DMS79 treated with DMSO at 0.1 percent for 48 hours (cell line): ENCODE measurements around the gene TRMT2A.

Experiments used
- DNase-seq: peaks from one replicate; lab custom pipeline; 2025; lab: John Stamatoyannopoulos, UW

Gene TRMT2A

DNA sequence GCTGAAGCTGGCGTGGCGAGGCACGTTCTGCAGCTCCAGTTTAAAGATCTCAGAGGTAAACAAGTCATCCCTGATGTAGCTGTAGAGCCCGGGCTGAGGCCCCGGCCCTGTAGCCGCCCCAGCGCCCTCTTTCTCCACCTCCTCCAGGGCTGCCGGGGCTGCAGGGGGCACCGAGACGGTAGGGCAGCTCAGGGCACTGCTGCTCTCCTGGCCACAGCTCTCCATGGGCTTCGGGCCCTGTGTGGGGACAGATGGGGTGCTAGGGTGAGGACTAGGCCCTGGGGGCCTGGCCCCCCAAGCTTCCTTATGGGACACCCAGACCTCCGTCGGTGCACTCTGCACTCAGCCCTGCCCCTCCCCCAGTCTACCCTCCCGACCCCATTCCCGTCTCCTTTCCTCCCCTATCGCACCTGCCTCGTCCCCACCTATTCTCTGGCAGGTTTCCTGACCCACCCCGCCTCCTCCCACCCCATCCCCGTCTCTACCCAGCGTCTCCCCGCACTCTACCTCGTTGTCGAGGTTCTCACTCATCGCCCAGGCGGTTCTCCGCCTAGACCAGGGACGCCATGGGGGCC lies 563 bp downstream of the TRMT2A start:
- DNase-seq, result no peak

DNA sequence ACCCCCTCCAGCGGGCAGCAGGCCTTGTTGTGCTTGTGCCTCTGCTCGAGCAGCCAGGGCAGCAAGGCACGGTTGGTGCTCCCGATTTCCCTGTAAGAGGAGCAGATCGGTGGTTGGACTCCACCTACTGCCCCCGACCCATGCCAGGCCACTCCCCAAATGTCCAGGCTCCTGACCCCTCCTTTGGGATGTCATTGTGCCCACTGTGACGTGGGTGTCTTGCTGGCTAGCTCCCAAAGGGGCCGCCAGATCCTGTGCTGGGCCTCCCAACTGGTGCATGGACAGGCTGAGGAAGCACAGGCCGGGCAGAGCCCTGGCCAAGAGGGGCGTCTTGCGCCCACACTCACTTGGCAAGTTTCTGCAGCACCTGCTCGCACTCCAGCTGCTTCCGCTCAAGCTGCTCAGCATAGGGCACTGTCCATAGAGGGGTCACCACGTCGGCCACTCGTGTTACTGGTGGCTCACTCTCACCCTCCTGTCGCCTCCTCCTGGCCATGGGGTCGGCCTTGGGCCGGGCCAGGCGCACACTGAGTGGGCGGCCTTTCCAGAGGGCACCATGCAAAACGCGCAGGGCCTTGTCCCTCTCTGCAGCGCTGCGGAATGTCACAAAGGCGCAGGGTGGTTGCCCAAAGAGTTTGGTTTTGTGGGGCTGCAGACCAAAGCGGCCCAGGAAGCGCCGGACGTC lies 1.2 kb downstream of the TRMT2A start, which contains the start of gene RANBP1:
Gene RANBP1, plus strand, starts transcription at position 414 of the 685 bp plus-strand sequence. Its CDS starts 81 bp downstream, at position 495.
- no peak for DNase-seq

DNA sequence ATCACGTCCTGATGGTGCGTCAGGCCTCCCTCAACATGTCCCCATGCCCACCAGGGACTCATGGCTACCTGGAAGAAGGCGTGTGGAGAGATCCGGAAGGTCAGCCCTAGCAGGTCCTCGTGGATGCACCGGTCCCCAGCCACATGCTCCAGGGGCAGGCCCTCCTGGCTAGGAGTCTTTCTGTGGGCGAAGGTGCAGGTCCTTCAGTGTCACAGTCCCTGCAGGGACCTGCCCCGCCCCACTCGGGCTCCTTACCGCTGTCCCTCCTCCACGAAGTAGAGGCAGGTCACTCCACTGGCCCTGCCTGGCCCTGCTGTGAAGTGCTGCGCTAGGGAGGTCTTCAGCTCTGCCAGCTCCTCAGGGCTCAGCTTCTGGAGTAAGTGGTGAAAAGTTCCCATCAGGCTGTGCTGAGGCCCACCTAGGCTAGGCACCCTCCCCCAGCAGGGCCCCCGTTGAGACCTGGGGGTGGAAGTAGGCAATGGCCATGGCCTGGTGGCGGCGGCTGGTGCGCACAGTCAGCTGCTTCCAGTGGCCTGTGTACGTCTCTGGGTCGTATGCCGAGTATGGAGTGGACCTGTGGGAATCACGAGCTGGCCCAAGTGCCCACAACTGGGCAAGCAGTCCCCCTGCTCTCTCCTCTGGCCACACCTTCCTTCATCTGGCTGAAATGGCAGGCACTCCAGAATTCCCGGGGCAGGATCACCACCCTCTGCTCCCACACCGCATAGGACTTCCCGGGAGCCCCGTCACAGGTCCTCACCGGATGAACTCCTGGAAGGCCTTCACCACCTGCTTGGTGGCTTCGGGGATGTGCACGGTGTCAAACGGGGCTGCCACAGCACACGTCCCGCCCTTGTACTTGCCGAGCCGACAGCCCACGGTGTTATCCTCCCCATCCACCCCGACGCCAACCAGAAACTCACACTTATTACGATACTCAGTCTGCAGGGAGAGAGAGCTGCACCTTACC lies 2.2 kb downstream of the TRMT2A start:
- DNase-seq, result no peak

DNA sequence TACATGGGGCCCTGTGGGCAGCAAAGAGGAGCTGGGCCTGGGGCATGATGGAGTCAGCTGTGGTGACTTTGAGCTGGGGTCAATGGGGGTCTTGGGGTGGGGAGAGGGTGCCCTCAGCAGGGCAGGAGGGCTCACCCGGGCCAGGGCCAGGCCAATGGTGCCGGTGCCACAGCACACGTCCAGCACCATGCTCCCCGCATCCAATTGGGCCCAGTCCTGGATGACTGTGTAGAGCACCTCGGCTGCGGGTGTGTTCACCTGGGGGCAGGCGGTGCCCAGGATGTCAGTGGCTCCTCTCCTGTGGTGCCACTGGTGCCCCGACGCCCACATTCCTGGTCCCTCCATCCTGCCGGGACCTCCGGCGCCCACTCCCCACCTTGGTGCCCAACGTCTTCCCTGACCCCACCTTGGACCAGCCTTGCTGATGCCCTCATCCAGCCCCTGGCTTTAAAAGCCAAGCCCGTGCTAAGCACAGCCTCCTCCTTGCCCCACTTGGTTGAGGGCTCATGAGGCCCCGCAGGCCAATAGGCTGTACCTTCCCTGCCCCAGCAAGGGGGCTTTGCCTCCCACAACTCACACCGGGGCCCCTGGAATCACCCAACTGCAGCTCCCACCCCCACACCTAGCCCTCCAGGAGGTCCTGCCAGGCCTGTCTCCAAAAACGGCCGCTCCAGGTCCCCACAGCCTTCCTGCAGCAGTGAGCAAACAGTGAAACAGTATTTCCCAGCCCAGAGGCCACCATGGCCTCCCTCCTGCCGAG lies 3.3 kb downstream of the TRMT2A start:
- DNase-seq, result no peak

GRCh38 chr22:20112623-20113511 lies 4.2 kb downstream of the TRMT2A start:
- DNase-seq, result no peak

GRCh38 chr22:20111689-20112622 lies 5.1 kb downstream of the TRMT2A start:
- DNase-seq, result no peak

GRCh38 chr22:20111045-20111688 lies 5.9 kb downstream of the TRMT2A start:
- DNase-seq, result no peak

- no peak for DNase-seq
Observed at GRCh38 chr22:20110359-20110985, 6.6 kb downstream of the TRMT2A start.

DNA sequence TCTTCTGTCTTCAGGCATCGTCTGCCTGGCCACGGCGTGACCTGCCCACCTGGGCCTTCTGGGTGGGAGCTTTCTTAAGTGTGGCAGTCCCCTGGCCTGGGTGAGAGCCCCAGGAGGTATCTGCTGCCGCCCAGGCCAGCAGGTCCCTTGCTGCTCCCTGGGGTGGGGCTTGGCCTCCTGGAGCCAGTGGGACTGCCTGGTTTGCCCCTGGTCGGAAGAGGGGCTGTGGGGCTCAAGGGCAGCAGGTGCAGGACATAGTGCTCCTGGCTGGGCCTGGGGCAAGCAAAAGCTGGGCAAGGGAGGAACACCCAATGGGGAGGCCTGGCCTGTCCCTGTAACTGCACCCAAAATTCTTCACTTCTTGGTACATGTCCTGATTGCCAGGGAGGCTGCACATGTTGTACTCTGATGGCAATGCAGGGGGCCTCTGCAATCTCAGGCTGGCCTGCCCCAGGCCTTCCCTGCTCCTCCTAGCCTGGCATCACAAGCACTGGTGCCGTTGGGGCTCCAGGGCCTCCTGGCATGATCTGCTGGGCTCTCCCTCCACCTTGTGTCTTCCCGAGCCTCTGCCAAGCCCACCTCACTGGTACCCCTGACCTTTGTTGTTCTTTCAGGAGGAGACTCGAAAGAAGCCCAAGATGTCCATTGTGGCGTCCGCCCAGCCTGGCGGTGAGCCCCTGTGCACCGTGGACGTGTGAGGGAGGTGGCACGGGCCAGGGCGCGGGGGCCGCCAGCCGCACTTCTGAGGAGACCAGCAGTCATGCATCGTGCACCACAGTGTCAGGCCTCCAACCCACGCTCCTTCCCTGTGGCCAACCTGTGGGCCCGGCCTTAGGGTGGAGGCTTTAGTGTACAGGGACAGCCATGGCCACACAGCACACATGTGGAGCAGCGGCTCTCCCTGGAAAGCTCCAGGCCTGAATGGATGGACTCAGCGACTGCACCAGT lies 7.3 kb downstream of the TRMT2A start:
- DNase-seq, result no peak

- no peak for DNase-seq
Observed at GRCh38 chr22:20108757-20109230, 8.2 kb downstream of the TRMT2A start.

GRCh38 chr22:20107951-20108756 lies 8.9 kb downstream of the TRMT2A start:
- no peak for DNase-seq

DNA sequence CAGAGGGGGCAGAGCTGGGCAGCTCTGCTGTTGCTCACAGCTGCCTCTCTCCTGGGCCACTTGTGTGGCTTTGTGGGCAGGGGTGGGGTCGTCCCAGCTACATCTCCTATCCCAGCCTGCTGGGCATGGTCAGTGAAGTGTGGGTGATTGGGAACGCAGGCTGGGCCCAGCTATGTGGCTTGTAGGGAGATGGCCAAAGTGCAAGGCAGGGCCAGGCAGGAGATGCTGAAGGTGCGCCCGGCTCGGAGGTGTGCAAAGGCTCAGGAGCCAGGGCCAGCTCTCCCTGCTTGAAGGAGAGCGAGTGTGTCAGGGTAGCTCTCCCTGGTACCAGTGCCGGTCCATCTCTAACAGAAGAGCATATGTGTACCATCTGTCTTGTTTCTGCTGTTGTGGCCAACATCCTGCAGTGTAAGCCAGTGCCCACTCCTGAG lies 9.5 kb downstream of the TRMT2A start:
- no peak for DNase-seq

GRCh38 chr22:20106849-20107237 lies 10.2 kb downstream of the TRMT2A start:
- no peak for DNase-seq

DNA sequence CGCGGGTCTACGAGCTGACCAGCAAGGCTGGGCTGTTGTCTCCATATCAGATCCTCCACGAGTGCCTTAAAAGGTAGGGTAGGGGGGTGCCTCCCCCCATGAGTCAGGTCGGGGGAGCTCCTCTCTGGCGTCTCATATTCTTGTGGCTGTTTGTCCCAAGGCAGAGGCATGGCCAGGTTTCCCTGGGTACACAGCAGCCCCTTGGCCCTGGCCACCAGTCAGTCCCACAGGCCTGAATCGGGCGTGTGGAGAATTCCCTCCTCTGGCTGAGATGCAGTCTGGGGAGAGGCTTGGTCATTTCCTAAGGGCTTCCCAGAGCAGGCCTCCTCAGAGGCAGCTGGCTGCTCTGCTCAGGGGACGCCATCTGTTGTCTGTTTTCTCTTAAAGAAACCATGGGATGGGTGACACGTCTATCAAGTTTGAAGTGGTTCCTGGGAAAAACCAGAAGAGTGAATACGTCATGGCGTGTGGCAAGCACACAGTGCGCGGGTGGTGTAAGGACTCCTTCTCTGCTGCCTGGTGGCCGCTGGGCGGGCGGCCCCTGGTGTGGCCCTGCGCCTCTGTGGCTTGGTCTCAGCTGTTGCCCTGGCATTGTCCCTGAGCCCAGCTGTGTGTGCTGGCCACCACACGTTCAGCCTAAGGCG lies 10.7 kb downstream of the TRMT2A start:
- no peak for DNase-seq

GRCh38 chr22:20105456-20106204 lies 11.4 kb downstream of the TRMT2A start:
- no peak for DNase-seq
